Activated T-cell treated with anti-CD3 and anti-CD28 coated beads, Interleukin-2, amount 50 U/mL, for 24 hours (primary cell): Measurements from ENCODE around the gene RNPS1.

ENCODE experiments used
- DNase-seq: peaks from one replicate; pipeline ENCODE4 v3.0.0-alpha.2; 2020
- H3K27ac Mint-ChIP-seq: 2 replicates; pipeline ENCODE4 v1.8.0; 2020; ENCODE audit warnings: mild to moderate bottlenecking, mixed read lengths
- H3K27me3 Mint-ChIP-seq: 2 replicates; pipeline ENCODE4 v1.8.0; 2020; ENCODE audit warnings: mixed read lengths
- H3K36me3 Mint-ChIP-seq: 2 replicates; pipeline ENCODE4 v1.8.0; 2020; ENCODE audit warnings: low read depth, mixed read lengths
- H3K4me1 Mint-ChIP-seq: 2 replicates; pipeline ENCODE4 v1.8.0; 2020; ENCODE audit warnings: low read depth, mixed read lengths
- H3K4me3 Mint-ChIP-seq: 2 replicates; pipeline ENCODE4 v1.8.0; 2020; ENCODE audit warnings: mild to moderate bottlenecking, moderate library complexity, mixed read lengths
- H3K9me3 Mint-ChIP-seq: 2 replicates; pipeline ENCODE4 v1.8.0; 2020; ENCODE audit warnings: mixed read lengths

RNPS1 gene

GRCh38 chr16:2287916-2288547 lies 20.1 kb upstream of the RNPS1 start:
- no peak for DNase-seq
- Mint-ChIP-seq H3K36me3 (peaks cover 2% of the 10 kb centered on the region), H3K27ac (no peak overlapping the region), H3K4me3 (no peak overlapping the region), H3K4me1 (no peaks in the 10 kb centered on the region), H3K9me3 (no peaks in the 10 kb centered on the region), H3K27me3 (no peaks in the 10 kb centered on the region)

- Mint-ChIP-seq H3K27me3 (no peaks in the 10 kb centered on the region), H3K4me3 (no peak overlapping the region), H3K4me1 (no peaks in the 10 kb centered on the region), H3K27ac (no peak overlapping the region), H3K36me3 (peaks cover 2% of the 10 kb centered on the region), H3K9me3 (no peaks in the 10 kb centered on the region)
- no peak for DNase-seq
Observed at GRCh38 chr16:2286550-2286949, 18.6 kb upstream of the RNPS1 start.

- Mint-ChIP-seq H3K36me3 (peaks cover 2% of the 10 kb centered on the region), H3K4me1 (no peaks in the 10 kb centered on the region), H3K27me3 (no peaks in the 10 kb centered on the region), H3K9me3 (no peaks in the 10 kb centered on the region), H3K27ac (no peak overlapping the region), H3K4me3 (no peak overlapping the region)
- no peak for DNase-seq
Observed at GRCh38 chr16:2285731-2286191, 17.8 kb upstream of the RNPS1 start.

GRCh38 chr16:2284797-2285576 lies 17.1 kb upstream of the RNPS1 start:
- no peak for DNase-seq
- no peaks in the 10 kb centered on the region for H3K4me1 Mint-ChIP-seq
- H3K9me3 Mint-ChIP-seq, result no peaks in the 10 kb centered on the region
- H3K36me3 Mint-ChIP-seq, result peaks cover 2% of the 10 kb centered on the region
- no peak overlapping the region for H3K4me3 Mint-ChIP-seq
- H3K27me3 Mint-ChIP-seq, result no peaks in the 10 kb centered on the region
- H3K27ac Mint-ChIP-seq, result no peak overlapping the region

GRCh38 chr16:2284001-2284770 lies 16.3 kb upstream of the RNPS1 start:
- Mint-ChIP-seq H3K27ac (no peak overlapping the region), H3K4me1 (no peaks in the 10 kb centered on the region)
- no peak for DNase-seq

GRCh38 chr16:2282866-2283555 lies 15.1 kb upstream of the RNPS1 start:
- no peaks in the 10 kb centered on the region for H3K27me3 Mint-ChIP-seq
- H3K27ac Mint-ChIP-seq, result no peak overlapping the region
- no peaks in the 10 kb centered on the region for H3K9me3 Mint-ChIP-seq
- H3K4me3 Mint-ChIP-seq, result no peak overlapping the region
- no peak for DNase-seq
- H3K4me1 Mint-ChIP-seq, result no peaks in the 10 kb centered on the region
- peaks cover 2% of the 10 kb centered on the region for H3K36me3 Mint-ChIP-seq

More at GRCh38 chr16:2284001-2284770, 16.3 kb upstream of the RNPS1 start:
- no peaks in the 10 kb centered on the region for H3K27me3 Mint-ChIP-seq
- H3K9me3 Mint-ChIP-seq, result no peaks in the 10 kb centered on the region
- no peak overlapping the region for H3K4me3 Mint-ChIP-seq
- peaks cover 2% of the 10 kb centered on the region for H3K36me3 Mint-ChIP-seq

GRCh38 chr16:2282262-2282661 lies 14.3 kb upstream of the RNPS1 start:
- Mint-ChIP-seq H3K27ac (no peak overlapping the region), H3K4me3 (no peak overlapping the region), H3K27me3 (no peaks in the 10 kb centered on the region), H3K9me3 (no peaks in the 10 kb centered on the region), H3K4me1 (no peaks in the 10 kb centered on the region), H3K36me3 (peaks cover 2% of the 10 kb centered on the region)
- DNase-seq, result no peak

- H3K4me3 Mint-ChIP-seq, result no peak overlapping the region
- no peaks in the 10 kb centered on the region for H3K27me3 Mint-ChIP-seq
- H3K4me1 Mint-ChIP-seq, result no peaks in the 10 kb centered on the region
- H3K27ac Mint-ChIP-seq, result no peak overlapping the region
- no peak for DNase-seq
- H3K36me3 Mint-ChIP-seq, result peaks cover 2% of the 10 kb centered on the region
- no peaks in the 10 kb centered on the region for H3K9me3 Mint-ChIP-seq
Observed at GRCh38 chr16:2280981-2281542, 13.1 kb upstream of the RNPS1 start.

GRCh38 chr16:2280461-2280860 lies 12.5 kb upstream of the RNPS1 start:
- Mint-ChIP-seq H3K27me3 (no peaks in the 10 kb centered on the region), H3K4me1 (no peaks in the 10 kb centered on the region), H3K27ac (no peak overlapping the region), H3K4me3 (no peak overlapping the region), H3K9me3 (no peaks in the 10 kb centered on the region), H3K36me3 (peaks cover 2% of the 10 kb centered on the region)
- no peak for DNase-seq

GRCh38 chr16:2278956-2279800 lies 11.3 kb upstream of the RNPS1 start:
- no peaks in the 10 kb centered on the region for H3K4me1 Mint-ChIP-seq
- no peak overlapping the region for H3K27ac Mint-ChIP-seq
- no peak overlapping the region for H3K4me3 Mint-ChIP-seq

GRCh38 chr16:2278272-2278608 lies 10.3 kb upstream of the RNPS1 start:
- DNase-seq, result no peak
- H3K27ac Mint-ChIP-seq, result no peak overlapping the region

More at GRCh38 chr16:2278956-2279800, 11.3 kb upstream of the RNPS1 start:
- no peaks in the 10 kb centered on the region for H3K27me3 Mint-ChIP-seq
- no peaks in the 10 kb centered on the region for H3K36me3 Mint-ChIP-seq
- H3K9me3 Mint-ChIP-seq, result no peaks in the 10 kb centered on the region
- DNase-seq, result no peak

GRCh38 chr16:2277466-2278271 lies 9.7 kb upstream of the RNPS1 start:
- Mint-ChIP-seq H3K27ac (no peak overlapping the region), H3K27me3 (no peaks in the 10 kb centered on the region), H3K9me3 (no peaks in the 10 kb centered on the region), H3K36me3 (peaks cover 3% of the 10 kb centered on the region), H3K4me3 (no peak overlapping the region), H3K4me1 (no peaks in the 10 kb centered on the region)
- no peak for DNase-seq

More at GRCh38 chr16:2278272-2278608, 10.3 kb upstream of the RNPS1 start:
- H3K4me1 Mint-ChIP-seq, result no peaks in the 10 kb centered on the region
- no peaks in the 10 kb centered on the region for H3K9me3 Mint-ChIP-seq
- H3K36me3 Mint-ChIP-seq, result peaks cover 2% of the 10 kb centered on the region
- no peaks in the 10 kb centered on the region for H3K27me3 Mint-ChIP-seq
- H3K4me3 Mint-ChIP-seq, result no peak overlapping the region
